A549 (cell line): ENCODE data around the gene RARB. TPM values are rescaled to one million over a fixed set of nuclear protein-coding genes. Genes with fewer than 3 reads are reported as not detected.

Experiments used
- ATAC-seq, 2 experiments: fragments of 200-7000 bp in 1 of 2; fragments of >200 bp in 1 of 2; cut with Nextera tagmentation in 1 of 2; cut with Tn5 transposase in 1 of 2; 3 replicates each; pipeline versions ENCODE4 v1.8.0 to v1.9.1; 2018 to 2020; ENCODE audit warnings: mild to moderate bottlenecking in 1 of 2, moderate library complexity in 1 of 2
- CTCF ChIA-PET: fragments of 300-600 bp; sonication (Branson Sonifier 250); formaldehyde crosslinking; extraction: SDS; loops from one replicate; lab custom pipeline; 2021; ENCODE audit warnings: antibody characterized with exemption, inconsistent platforms; lab: Yijun Ruan, JAX
- POLR2A ChIA-PET: fragments of 350-600 bp; formaldehyde crosslinking; extraction: SDS; loops from one replicate; lab custom pipeline; 2021; ENCODE audit warnings: antibody characterized with exemption, inconsistent platforms; lab: Yijun Ruan, JAX
- DNase-seq, 2 experiments: peaks; one replicate each; pipeline versions ENCODE4 v3.0.0 to v3.0.0-alpha.2; 2011 to 2016; ENCODE audit warnings: low read depth in 1 of 2, low spot score in 1 of 2
- FAIRE-seq: peaks from 2 replicates; lab custom pipeline; 2011; peaks lifted over from hg19 to GRCh38; lab: Jason Lieb, UNC
- H3K27ac ChIP-seq, 2 experiments: fragments of >200 bp; sonication (Bioruptor Twin); formaldehyde crosslinking; 3 replicates each; pipeline ENCODE4 v1.5.1; 2016 to 2017
- H3K4me1 ChIP-seq: fragments of >200 bp; sonication (Bioruptor Twin); formaldehyde crosslinking; 3 replicates; pipeline ENCODE4 v1.6.1; 2016
- H3K4me2 ChIP-seq: fragments of >200 bp; sonication (Bioruptor Twin); formaldehyde crosslinking; 3 replicates; pipeline ENCODE4 v1.6.1; 2016
- H3K4me3 ChIP-seq: fragments of >200 bp; sonication (Bioruptor Twin); formaldehyde crosslinking; 3 replicates; pipeline ENCODE4 v1.5.1; 2016
- H3K9me3 ChIP-seq: fragments of >200 bp; sonication (Bioruptor Twin); formaldehyde crosslinking; 3 replicates; pipeline ENCODE4 v1.6.1; 2016
- CBX2 ChIP-seq: fragments of 200-600 bp; sonication (generic); IDR thresholded peaks from 2 replicates; pipeline ENCODE4 v1.6.1; 2016; ENCODE audit warnings: low read depth, mild to moderate bottlenecking, borderline replicate concordance
- CBX8 ChIP-seq: fragments of 200-600 bp; sonication (generic); IDR thresholded peaks from 2 replicates; pipeline ENCODE4 v1.6.1; 2016
- CEBPB ChIP-seq, 2 experiments: fragments of >200 bp in 1 of 2; sonication (Bioruptor Twin) in 1 of 2; formaldehyde crosslinking in 1 of 2; IDR thresholded peaks; 2 replicates each; pipeline ENCODE4 v1.6.1; 2012 to 2016
- CHD4 ChIP-seq: fragments of 200-600 bp; sonication (generic); IDR thresholded peaks from 2 replicates; pipeline ENCODE4 v1.6.1; 2016; ENCODE audit warnings: antibody characterized with exemption, mild to moderate bottlenecking, borderline replicate concordance
- EHF ChIP-seq: fragments of 250-450 bp; sonication (Bioruptor Pico); IDR thresholded peaks from 2 replicates; pipeline ENCODE4 v1.5.0; 2020; ENCODE audit warnings: mild to moderate bottlenecking
- EHMT2 ChIP-seq: fragments of 200-600 bp; sonication (generic); IDR thresholded peaks from 2 replicates; pipeline ENCODE4 v1.6.1; 2016; ENCODE audit warnings: antibody characterized with exemption, low read depth, mild to moderate bottlenecking, moderate library complexity
- FOSL2 ChIP-seq, 2 experiments: fragments of 450-650 bp in 1 of 2; fragments of >200 bp in 1 of 2; sonication (Bioruptor Twin) in 1 of 2; formaldehyde crosslinking; IDR thresholded peaks; 2 replicates each; pipeline versions ENCODE4 v1.5.0 to v1.6.1; 2016 to 2020; ENCODE audit warnings: mild to moderate bottlenecking in 1 of 2, moderate library complexity in 1 of 2
- HDAC2 ChIP-seq: fragments of 200-600 bp; sonication (generic); IDR thresholded peaks from 2 replicates; pipeline ENCODE4 v1.6.1; 2016
- HEYL ChIP-seq: fragments of 250-450 bp; sonication (Bioruptor Pico); IDR thresholded peaks from 2 replicates; pipeline ENCODE4 v1.8.0; 2021; ENCODE audit warnings: mild to moderate bottlenecking, moderate library complexity
- HOXA7 ChIP-seq: fragments of 250-450 bp; sonication (Bioruptor Pico); IDR thresholded peaks from 2 replicates; pipeline ENCODE4 v1.5.0; 2020; ENCODE audit warnings: mild to moderate bottlenecking, moderate library complexity
- KDM5A ChIP-seq: fragments of 200-600 bp; sonication (generic); IDR thresholded peaks from 2 replicates; pipeline ENCODE4 v1.6.1; 2016; ENCODE audit warnings: antibody characterized with exemption, mild to moderate bottlenecking
- NFE2L2 ChIP-seq: fragments of 150-350 bp; conservative IDR thresholded peaks from 2 replicates; pipeline ENCODE4 v1.6.1; 2014; ENCODE audit warnings: low read length
- PHF8 ChIP-seq: fragments of 200-600 bp; sonication (generic); IDR thresholded peaks from 2 replicates; pipeline ENCODE4 v1.6.1; 2016; ENCODE audit warnings: low read depth, mild to moderate bottlenecking, antibody characterized with exemption, moderate library complexity, borderline replicate concordance
- POLR2A ChIP-seq: IDR thresholded peaks from 2 replicates; pipeline ENCODE4 v1.6.1; 2012; ENCODE audit warnings: mild to moderate bottlenecking, low read length
- RCOR1 ChIP-seq: fragments of 150-350 bp; IDR thresholded peaks from 2 replicates; pipeline ENCODE4 v1.6.1; 2014; ENCODE audit warnings: antibody characterized with exemption, low read length, low read depth
- RFX5 ChIP-seq: fragments of 450-650 bp; IDR thresholded peaks from 2 replicates; pipeline ENCODE4 v1.7.1; 2014; ENCODE audit warnings: antibody characterized with exemption, mild to moderate bottlenecking, moderate library complexity
- RNF2 ChIP-seq: fragments of 200-600 bp; sonication (generic); IDR thresholded peaks from 2 replicates; pipeline ENCODE4 v1.6.1; 2016; ENCODE audit warnings: low read depth, mild to moderate bottlenecking, antibody characterized with exemption, moderate library complexity, borderline replicate concordance
- SREBF2 ChIP-seq: fragments of 450-650 bp; IDR thresholded peaks from 2 replicates; pipeline ENCODE4 v1.6.1; 2014; ENCODE audit warnings: mild to moderate bottlenecking, moderate library complexity
- TFCP2L1 ChIP-seq: fragments of 250-450 bp; sonication (Bioruptor Pico); IDR thresholded peaks from 2 replicates; pipeline ENCODE4 v1.5.0; 2021; ENCODE audit warnings: mild to moderate bottlenecking
- ZC3H11A ChIP-seq: fragments of 450-650 bp; IDR thresholded peaks from 2 replicates; pipeline ENCODE4 v1.6.1; 2014; ENCODE audit warnings: antibody characterized with exemption, mild to moderate bottlenecking
- ZFP36 ChIP-seq: fragments of 450-650 bp; IDR thresholded peaks from 2 replicates; pipeline ENCODE4 v1.6.1; 2014; ENCODE audit warnings: borderline replicate concordance; ENCODE audit not compliant: partially characterized antibody
- WGBS: methylation state at CpG from one replicate; pipeline ENCODE4 v1.1.6; 2017; ENCODE audit errors: missing lambda C conversion rate; 5-methylcytosine and 5-hydroxymethylcytosine counted together
- polyA plus RNA-seq, 4 experiments: library from polyadenylated mRNA; depleted of rRNA in 3 of 4; stranded (reverse); fragments of >200 nt; fragmentation: RNase III in 1 of 4; extraction: RNeasy Plus Mini Kit Qiagen cat#74134 plus additional on column Dnase treatment in 1 of 4; gene quantifications; 2 replicates in 3 of 4; 3 replicates in 1 of 4; pipeline ENCODE4 v1.2.3, GENCODE V29; 2011 to 2017
- TF ChIP-seq, protein P1 (sequence below): fragments of >200 bp; sonication (Bioruptor Twin); formaldehyde crosslinking; IDR thresholded peaks from 2 replicates; pipeline ENCODE4 v1.6.1; 2016
- TF ChIP-seq, protein P2 (sequence below): IDR thresholded peaks from 2 replicates; pipeline ENCODE4 v1.6.1; 2012
- TF ChIP-seq, protein P3 (sequence below): fragments of 200-600 bp; sonication (generic); IDR thresholded peaks from 2 replicates; pipeline ENCODE4 v1.6.1; 2016; ENCODE audit warnings: antibody characterized with exemption, mild to moderate bottlenecking, moderate library complexity
- TF ChIP-seq, protein P4 (sequence below): fragments of 450-650 bp; IDR thresholded peaks from 2 replicates; pipeline ENCODE4 v1.6.1; 2014; ENCODE audit warnings: antibody characterized with exemption

Gene RARB
- polyA plus RNA-seq, 2 of the 4 experiments (the other 2 are of a cell fraction), result 24.5 to 30.8 TPM

DNA sequence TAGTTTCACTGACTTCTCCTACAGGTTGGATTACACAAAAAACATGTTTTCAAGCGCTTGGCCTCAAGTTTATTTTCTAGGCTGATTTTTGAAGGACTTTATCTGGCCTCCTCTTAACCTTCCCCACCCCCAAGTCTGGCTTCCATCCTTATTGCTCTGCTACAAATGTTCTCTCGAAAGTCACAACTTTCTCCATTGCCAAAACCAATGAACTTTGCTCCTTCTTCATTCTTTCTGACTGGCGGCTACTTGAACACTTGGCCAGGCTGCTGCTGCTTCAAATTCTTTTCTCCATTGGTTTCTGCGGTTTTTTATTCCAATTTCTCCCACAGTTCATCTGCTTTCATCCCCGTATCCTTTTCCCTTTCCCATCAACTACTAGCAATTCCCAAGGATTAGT is 130.1 kb downstream of the RARB start:
- FAIRE-seq, result no peak

DNA sequence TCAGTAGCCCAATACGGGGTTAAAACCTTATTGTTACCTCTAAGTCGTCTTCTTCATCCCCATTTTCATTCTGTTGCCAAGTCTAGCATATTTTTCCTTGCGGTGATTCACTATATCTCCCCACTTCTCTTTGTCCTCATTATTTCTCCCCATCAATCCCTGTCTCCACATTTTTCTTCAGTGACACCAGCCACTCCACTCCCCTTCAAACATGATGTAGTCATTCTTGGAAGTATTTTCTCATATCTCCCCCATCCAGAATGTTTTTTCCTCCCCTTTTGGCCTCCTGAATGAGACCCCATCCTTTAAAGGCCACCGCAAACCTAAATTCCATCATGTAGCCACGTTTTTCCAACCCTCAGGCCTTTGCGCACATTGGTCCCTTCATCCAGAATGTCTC is 130.7 kb downstream of the RARB start:
- CTCF ChIA-PET, result no interaction called here
- no peak for ATAC-seq
- TF ChIP-seq, protein P1, sequence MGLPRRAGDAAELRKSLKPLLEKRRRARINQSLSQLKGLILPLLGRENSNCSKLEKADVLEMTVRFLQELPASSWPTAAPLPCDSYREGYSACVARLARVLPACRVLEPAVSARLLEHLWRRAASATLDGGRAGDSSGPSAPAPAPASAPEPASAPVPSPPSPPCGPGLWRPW, result no peak
- TF ChIP-seq CEBPB (IDR thresholded peaks at IDR 0.05), result no peak
- TF ChIP-seq CBX2, result no peak
- TF ChIP-seq EHF (CRISPR knock-in tag), result no peak
- TF ChIP-seq ZFP36, result no peak
- TF ChIP-seq RFX5, result no peak
- no peak for TF ChIP-seq POLR2A
- TF ChIP-seq CBX8, result no peak
- TF ChIP-seq TFCP2L1 (CRISPR knock-in tag), result no peak
- TF ChIP-seq SREBF2, result no peak
- TF ChIP-seq, protein P2, sequence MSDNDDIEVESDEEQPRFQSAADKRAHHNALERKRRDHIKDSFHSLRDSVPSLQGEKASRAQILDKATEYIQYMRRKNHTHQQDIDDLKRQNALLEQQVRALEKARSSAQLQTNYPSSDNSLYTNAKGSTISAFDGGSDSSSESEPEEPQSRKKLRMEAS, result no peak
- TF ChIP-seq EHMT2, result no peak
- no peak for TF ChIP-seq HDAC2
- TF ChIP-seq, all 56 proteins: peak for 0
- FAIRE-seq (no peak), DNase-seq (no peak)
- Histone ChIP-seq H3K4me3 (no peak overlapping the region), H3K27ac (no peak overlapping the region), H3K9me3 (no peaks in the 10 kb centered on the region), H3K4me1 (peaks cover 14% of the 10 kb centered on the region; the same call in 2 of the 3 replicates), H3K4me2 (no peak overlapping the region)
- 75% methylated on average over 6 of the region's 6 CpGs for WGBS
- POLR2A ChIA-PET, result no interaction called here

More for the DNA sequence above, 130.1 kb downstream of the RARB start:
- ChIA-PET CTCF (no interaction called here), POLR2A (no interaction called here)
- WGBS, result 82% methylated on average over 5 of the region's 5 CpGs
- no peaks in the 10 kb centered on the region for H3K9me3 ChIP-seq
- H3K4me3 ChIP-seq, result no peak overlapping the region
- no peak overlapping the region for H3K27ac ChIP-seq
- H3K4me1 ChIP-seq, result peaks cover 14% of the 10 kb centered on the region; the same call in 2 of the 3 replicates
- no peak for ATAC-seq
- TF ChIP-seq, protein P3, sequence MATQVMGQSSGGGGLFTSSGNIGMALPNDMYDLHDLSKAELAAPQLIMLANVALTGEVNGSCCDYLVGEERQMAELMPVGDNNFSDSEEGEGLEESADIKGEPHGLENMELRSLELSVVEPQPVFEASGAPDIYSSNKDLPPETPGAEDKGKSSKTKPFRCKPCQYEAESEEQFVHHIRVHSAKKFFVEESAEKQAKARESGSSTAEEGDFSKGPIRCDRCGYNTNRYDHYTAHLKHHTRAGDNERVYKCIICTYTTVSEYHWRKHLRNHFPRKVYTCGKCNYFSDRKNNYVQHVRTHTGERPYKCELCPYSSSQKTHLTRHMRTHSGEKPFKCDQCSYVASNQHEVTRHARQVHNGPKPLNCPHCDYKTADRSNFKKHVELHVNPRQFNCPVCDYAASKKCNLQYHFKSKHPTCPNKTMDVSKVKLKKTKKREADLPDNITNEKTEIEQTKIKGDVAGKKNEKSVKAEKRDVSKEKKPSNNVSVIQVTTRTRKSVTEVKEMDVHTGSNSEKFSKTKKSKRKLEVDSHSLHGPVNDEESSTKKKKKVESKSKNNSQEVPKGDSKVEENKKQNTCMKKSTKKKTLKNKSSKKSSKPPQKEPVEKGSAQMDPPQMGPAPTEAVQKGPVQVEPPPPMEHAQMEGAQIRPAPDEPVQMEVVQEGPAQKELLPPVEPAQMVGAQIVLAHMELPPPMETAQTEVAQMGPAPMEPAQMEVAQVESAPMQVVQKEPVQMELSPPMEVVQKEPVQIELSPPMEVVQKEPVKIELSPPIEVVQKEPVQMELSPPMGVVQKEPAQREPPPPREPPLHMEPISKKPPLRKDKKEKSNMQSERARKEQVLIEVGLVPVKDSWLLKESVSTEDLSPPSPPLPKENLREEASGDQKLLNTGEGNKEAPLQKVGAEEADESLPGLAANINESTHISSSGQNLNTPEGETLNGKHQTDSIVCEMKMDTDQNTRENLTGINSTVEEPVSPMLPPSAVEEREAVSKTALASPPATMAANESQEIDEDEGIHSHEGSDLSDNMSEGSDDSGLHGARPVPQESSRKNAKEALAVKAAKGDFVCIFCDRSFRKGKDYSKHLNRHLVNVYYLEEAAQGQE, result no peak
- TF ChIP-seq CBX2 (no peak), RNF2 (no peak), KDM5A (no peak), PHF8 (no peak), CHD4 (no peak), TFCP2L1 (CRISPR knock-in tag) (no peak)
- TF ChIP-seq, protein P4, sequence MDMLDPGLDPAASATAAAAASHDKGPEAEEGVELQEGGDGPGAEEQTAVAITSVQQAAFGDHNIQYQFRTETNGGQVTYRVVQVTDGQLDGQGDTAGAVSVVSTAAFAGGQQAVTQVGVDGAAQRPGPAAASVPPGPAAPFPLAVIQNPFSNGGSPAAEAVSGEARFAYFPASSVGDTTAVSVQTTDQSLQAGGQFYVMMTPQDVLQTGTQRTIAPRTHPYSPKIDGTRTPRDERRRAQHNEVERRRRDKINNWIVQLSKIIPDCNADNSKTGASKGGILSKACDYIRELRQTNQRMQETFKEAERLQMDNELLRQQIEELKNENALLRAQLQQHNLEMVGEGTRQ, result no peak
- no peak for DNase-seq
- 0 out of 3 replicates have a peak overlapping the region, but pooled peaks have one; percentile 7 for H3K4me2 ChIP-seq

DNA sequence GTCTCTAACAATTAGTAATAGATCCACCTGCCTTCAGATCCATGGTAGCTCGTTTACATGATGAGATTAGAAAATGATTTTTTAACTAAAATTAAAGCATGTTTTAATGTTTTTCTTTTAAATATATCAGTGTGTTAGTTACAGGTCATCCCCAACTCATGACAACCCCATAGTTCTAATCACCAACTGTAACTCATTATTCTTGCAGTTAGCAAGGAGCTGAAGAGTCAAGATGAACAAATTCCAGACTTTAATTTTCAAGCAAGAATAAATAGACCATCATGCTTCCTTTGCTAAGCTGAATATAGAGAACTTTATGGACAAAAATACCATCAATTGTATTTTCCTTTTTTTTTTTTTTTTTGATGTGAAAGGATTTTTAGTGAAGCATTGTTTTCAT is 135.5 kb downstream of the RARB start:
- Histone ChIP-seq H3K27ac (no peak overlapping the region), H3K4me3 (no peak overlapping the region), H3K9me3 (no peaks in the 10 kb centered on the region), H3K4me1 (0 out of 3 replicates have a peak, but pooled peaks cover under 1% of the 10 kb centered on the region), H3K4me2 (no peak overlapping the region)
- WGBS, result 44% methylated on average over 1 of the region's 1 CpG
- FAIRE-seq (no peak), ATAC-seq (no peak), DNase-seq (no peak)
- ChIA-PET POLR2A (no interaction called here), CTCF (no interaction called here)
- no peak for TF ChIP-seq EHMT2
- no peak for TF ChIP-seq ZC3H11A
- no peak for TF ChIP-seq NFE2L2
- TF ChIP-seq, protein P4, result no peak
- TF ChIP-seq RCOR1, result no peak
- TF ChIP-seq, protein P3, result no peak
- TF ChIP-seq CEBPB (IDR thresholded peaks at IDR 0.05), result no peak
- no peak for TF ChIP-seq ZFP36
- no peak for TF ChIP-seq HEYL (CRISPR knock-in tag)
- TF ChIP-seq HOXA7 (CRISPR knock-in tag), result no peak
- no peak for TF ChIP-seq FOSL2 (IDR thresholded peaks at IDR 0.05)
- TF ChIP-seq FOSL2 (CRISPR knock-in tag; IDR thresholded peaks at IDR 0.05), result no peak
